AG04450 (cell line): ENCODE results near the gene FLG2. TPM values are rescaled to one million over a fixed set of nuclear protein-coding genes. Genes with fewer than 3 reads are reported as not detected.

Experiments used
- CTCF ChIA-PET: fragments of 300-600, 350-600 bp; formaldehyde crosslinking; extraction: SDS; loops from one replicate; lab custom pipeline; 2022; ENCODE audit warnings: antibody characterized with exemption, inconsistent platforms; lab: Charles Lee
- POLR2A ChIA-PET: fragments of 350-600 bp; formaldehyde crosslinking; extraction: SDS; loops from one replicate; lab custom pipeline; 2021; ENCODE audit warnings: antibody characterized with exemption, inconsistent platforms; lab: Yijun Ruan, JAX
- DNase-seq: peaks from one replicate; pipeline ENCODE4 v3.0.0-alpha.2; 2011; ENCODE audit warnings: low read depth, low spot score
- H3K27ac ChIP-seq: one replicate; pipeline ENCODE4 v1.5.1; 2012; ENCODE audit warnings: low read depth, low read length, control low read depth
- H3K27me3 ChIP-seq: one replicate; pipeline ENCODE4 v1.6.0; 2012; ENCODE audit warnings: low read length; ENCODE audit not compliant: control insufficient read depth, insufficient read depth
- H3K4me3 ChIP-seq: 2 replicates; pipeline ENCODE4 v1.5.1; 2011; ENCODE audit warnings: mild to moderate bottlenecking, low read depth, low read length, control low read depth
- H3K9me3 ChIP-seq: 2 replicates; pipeline ENCODE4 v1.5.1; 2012; ENCODE audit warnings: low read length; ENCODE audit not compliant: control insufficient read depth, insufficient read depth
- CTCF ChIP-seq: IDR thresholded peaks from 2 replicates; pipeline ENCODE4 v1.5.1; 2011; ENCODE audit warnings: low read depth, low read length, control low read depth, inconsistent platforms
- polyA plus RNA-seq: library from polyadenylated mRNA; depleted of rRNA; stranded (reverse); fragments of >200 nt; gene quantifications from 2 replicates; pipeline ENCODE4 v1.2.3, GENCODE V29; 2011

The FLG2 gene
- polyA plus RNA-seq, 1 experiment, result not detected

GRCh38 chr1:152392909-152393308, 33.1 kb upstream of the FLG2 start:
- CTCF ChIA-PET, result no interaction called here
- no peak for DNase-seq

GRCh38 chr1:152388889-152389288, 29.1 kb upstream of the FLG2 start:
- Histone ChIP-seq H3K27ac (no peak overlapping the region), H3K9me3 (no peaks in the 10 kb centered on the region; the same call in 1 of the 2 replicates), H3K4me3 (no peak overlapping the region), H3K27me3 (no peaks in the 10 kb centered on the region)
- no peak for TF ChIP-seq CTCF
- ChIA-PET POLR2A (no interaction called here), CTCF (no interaction called here)
- DNase-seq, result no peak

More at GRCh38 chr1:152392909-152393308, 33.1 kb upstream of the FLG2 start:
- no peak overlapping the region for H3K27ac ChIP-seq
- POLR2A ChIA-PET, result no interaction called here
- H3K4me3 ChIP-seq, result no peak overlapping the region
- no peaks in the 10 kb centered on the region for H3K9me3 ChIP-seq
- no peaks in the 10 kb centered on the region for H3K27me3 ChIP-seq
- TF ChIP-seq CTCF, result no peak

DNA sequence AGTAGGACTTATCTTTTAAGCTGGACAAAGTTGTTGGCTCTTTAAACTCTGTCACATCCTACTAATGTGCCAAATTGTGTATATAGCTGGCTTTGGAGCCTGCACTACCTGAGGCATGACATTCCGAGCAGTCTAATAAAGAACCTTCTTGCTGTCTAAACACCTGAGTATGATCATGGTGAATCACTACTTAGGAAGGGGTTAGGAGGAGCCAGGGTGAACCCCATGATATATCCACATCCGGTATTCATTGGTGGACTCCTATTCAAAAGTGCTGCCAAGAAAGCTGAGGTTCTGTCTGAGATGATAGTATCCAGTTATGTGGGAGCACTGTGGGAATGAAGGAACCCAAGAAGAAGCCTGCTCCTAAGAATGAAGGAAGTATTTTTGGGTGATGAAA, 27.1 kb upstream of the FLG2 start:
- TF ChIP-seq CTCF, result no peak
- Histone ChIP-seq H3K27me3 (no peaks in the 10 kb centered on the region), H3K9me3 (no peaks in the 10 kb centered on the region; the same call in 1 of the 2 replicates), H3K27ac (no peak overlapping the region), H3K4me3 (no peak overlapping the region)
- ChIA-PET POLR2A (no interaction called here), CTCF (no interaction called here)
- DNase-seq, result no peak

GRCh38 chr1:152380932-152381331, 21.1 kb upstream of the FLG2 start:
- no peak for TF ChIP-seq CTCF
- Histone ChIP-seq H3K27me3 (no peaks in the 10 kb centered on the region), H3K9me3 (peaks cover 4% of the 10 kb centered on the region), H3K27ac (no peak overlapping the region), H3K4me3 (no peak overlapping the region)
- CTCF ChIA-PET, result no interaction called here
- no peak for DNase-seq
- POLR2A ChIA-PET, result no interaction called here

DNA sequence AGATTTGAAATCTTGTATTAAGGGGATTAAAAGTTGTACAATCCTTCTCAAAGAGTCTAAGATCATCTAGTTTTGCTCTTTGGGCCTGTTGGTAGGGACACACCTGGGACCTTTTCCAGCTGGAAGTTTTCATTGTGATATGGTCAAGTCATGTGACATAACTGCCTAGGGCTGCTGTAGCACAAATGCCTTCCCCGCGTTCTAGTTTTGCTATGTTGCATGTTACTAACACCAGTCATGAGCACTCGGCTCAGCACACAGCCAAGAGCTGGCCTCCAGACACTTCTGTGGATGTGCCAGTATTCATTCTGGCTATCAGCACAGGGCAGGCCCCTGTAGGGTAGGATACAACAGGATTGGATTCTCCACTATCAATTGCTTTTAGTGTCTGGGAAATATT, 14.6 kb upstream of the FLG2 start:
- ChIA-PET CTCF (no interaction called here), POLR2A (no interaction called here)
- H3K9me3 ChIP-seq, result no peaks in the 10 kb centered on the region; the same call in 1 of the 2 replicates
- TF ChIP-seq CTCF, result no peak
- no peaks in the 10 kb centered on the region for H3K27me3 ChIP-seq
- no peak overlapping the region for H3K4me3 ChIP-seq
- H3K27ac ChIP-seq, result no peak overlapping the region
- DNase-seq, result no peak
